ENCODE data around the gene PRKCB. TPM values are rescaled to one million over a fixed set of nuclear protein-coding genes. Genes with fewer than 3 reads are reported as not detected.

The PRKCB gene
- total RNA-seq, 1 experiment from 2014 or later: 0.89 TPM

DNA sequence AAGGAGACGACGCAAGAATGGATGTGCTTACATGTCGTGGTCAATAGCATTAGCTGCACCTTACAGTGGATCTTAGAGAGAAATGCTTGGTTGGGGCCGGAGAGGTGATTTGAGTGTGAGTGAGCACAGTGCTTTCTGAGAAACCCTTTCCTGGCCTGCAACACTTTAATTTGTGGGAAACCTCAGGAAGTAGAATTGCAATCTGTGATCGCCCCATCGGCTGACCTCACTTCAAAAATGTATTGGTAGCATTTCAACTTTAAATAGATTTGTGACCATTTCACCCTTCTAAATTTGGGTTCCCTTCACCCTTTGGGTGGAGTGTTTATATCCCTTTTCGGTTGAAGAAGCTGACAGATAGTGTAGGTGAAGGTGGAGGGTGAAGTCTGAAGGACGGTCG is 13.2 kb downstream of the PRKCB start (continued):
- TF ChIP-seq, protein P1, sequence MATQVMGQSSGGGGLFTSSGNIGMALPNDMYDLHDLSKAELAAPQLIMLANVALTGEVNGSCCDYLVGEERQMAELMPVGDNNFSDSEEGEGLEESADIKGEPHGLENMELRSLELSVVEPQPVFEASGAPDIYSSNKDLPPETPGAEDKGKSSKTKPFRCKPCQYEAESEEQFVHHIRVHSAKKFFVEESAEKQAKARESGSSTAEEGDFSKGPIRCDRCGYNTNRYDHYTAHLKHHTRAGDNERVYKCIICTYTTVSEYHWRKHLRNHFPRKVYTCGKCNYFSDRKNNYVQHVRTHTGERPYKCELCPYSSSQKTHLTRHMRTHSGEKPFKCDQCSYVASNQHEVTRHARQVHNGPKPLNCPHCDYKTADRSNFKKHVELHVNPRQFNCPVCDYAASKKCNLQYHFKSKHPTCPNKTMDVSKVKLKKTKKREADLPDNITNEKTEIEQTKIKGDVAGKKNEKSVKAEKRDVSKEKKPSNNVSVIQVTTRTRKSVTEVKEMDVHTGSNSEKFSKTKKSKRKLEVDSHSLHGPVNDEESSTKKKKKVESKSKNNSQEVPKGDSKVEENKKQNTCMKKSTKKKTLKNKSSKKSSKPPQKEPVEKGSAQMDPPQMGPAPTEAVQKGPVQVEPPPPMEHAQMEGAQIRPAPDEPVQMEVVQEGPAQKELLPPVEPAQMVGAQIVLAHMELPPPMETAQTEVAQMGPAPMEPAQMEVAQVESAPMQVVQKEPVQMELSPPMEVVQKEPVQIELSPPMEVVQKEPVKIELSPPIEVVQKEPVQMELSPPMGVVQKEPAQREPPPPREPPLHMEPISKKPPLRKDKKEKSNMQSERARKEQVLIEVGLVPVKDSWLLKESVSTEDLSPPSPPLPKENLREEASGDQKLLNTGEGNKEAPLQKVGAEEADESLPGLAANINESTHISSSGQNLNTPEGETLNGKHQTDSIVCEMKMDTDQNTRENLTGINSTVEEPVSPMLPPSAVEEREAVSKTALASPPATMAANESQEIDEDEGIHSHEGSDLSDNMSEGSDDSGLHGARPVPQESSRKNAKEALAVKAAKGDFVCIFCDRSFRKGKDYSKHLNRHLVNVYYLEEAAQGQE (IDR thresholded peaks at IDR 0.05; ENCODE audit: low read depth): no peak
- TF ChIP-seq SIN3A (IDR thresholded peaks at IDR 0.05; ENCODE audit: low read depth): no peak
- no peak for TF ChIP-seq TCF7L2 (IDR thresholded peaks at IDR 0.05; ENCODE audit: borderline replicate concordance, extremely low read depth, insufficient read depth, insufficient read length)
- TF ChIP-seq ELF1 (IDR thresholded peaks at IDR 0.05; ENCODE audit: borderline replicate concordance, low read depth): no peak
- TF ChIP-seq, protein P2, sequence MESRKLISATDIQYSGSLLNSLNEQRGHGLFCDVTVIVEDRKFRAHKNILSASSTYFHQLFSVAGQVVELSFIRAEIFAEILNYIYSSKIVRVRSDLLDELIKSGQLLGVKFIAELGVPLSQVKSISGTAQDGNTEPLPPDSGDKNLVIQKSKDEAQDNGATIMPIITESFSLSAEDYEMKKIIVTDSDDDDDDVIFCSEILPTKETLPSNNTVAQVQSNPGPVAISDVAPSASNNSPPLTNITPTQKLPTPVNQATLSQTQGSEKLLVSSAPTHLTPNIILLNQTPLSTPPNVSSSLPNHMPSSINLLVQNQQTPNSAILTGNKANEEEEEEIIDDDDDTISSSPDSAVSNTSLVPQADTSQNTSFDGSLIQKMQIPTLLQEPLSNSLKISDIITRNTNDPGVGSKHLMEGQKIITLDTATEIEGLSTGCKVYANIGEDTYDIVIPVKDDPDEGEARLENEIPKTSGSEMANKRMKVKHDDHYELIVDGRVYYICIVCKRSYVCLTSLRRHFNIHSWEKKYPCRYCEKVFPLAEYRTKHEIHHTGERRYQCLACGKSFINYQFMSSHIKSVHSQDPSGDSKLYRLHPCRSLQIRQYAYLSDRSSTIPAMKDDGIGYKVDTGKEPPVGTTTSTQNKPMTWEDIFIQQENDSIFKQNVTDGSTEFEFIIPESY (IDR thresholded peaks at IDR 0.05; ENCODE audit: extremely low read depth, insufficient replicate concordance, low read length): no peak
- TF ChIP-seq POLR2AphosphoS5 (IDR thresholded peaks at IDR 0.05; ENCODE audit: low read depth, low read length): no peak
- TF ChIP-seq EGR1 (IDR thresholded peaks at IDR 0.05; ENCODE audit: low read depth): no peak
- TF ChIP-seq SRF (IDR thresholded peaks at IDR 0.05; ENCODE audit: low read depth): no peak
- no peak for TF ChIP-seq JUND (IDR thresholded peaks at IDR 0.05)
- no peak for TF ChIP-seq MAX (IDR thresholded peaks at IDR 0.05)
- TF ChIP-seq RAD21 (IDR thresholded peaks at IDR 0.05; ENCODE audit: low read depth): no peak

Measured in HCT116 (cell line).